Measurements from ENCODE around the gene CSNK1G2. TPM values are rescaled to one million over a fixed set of nuclear protein-coding genes. Genes with fewer than 3 reads are reported as not detected.

CSNK1G2 gene
- total RNA-seq, 1 experiment from 2014 or later, result 126 TPM

DNA sequence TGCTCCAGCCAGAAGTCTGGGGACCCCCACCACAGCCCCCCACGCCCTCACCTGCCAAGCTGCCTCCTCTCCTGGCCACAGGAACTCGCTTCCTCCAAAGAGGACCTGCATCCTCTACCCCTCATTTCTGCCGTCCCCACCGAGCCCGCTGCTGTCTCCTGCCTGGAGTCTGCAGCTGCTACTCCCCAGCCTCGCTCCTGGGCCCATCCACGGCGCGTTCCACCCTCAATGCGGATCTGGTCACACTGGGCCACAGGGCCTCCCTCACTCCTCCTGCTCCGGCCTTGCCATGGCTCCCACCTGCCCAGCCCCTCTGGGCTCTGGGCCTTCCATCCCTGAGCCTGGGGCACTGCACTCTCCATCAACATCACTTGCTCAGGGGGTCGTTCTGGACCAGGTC lies 70.2 kb downstream of the CSNK1G2 start (continued):
- no peak for TF ChIP-seq SP1 (CRISPR knock-in tag; conservative IDR thresholded peaks at IDR 0.05)

GRCh38 chr19:2012941-2013682 lies 72.1 kb downstream of the CSNK1G2 start:
- POLR2A ChIA-PET, result interaction anchor here (0.5 to 0.6 kb wide), 2 partner anchors 30 to 220 kb away, joined by 5 to 7 read pairs; no protein-coding TSS in a partner anchor
- H3K27ac Mint-ChIP-seq, result no peak overlapping the region
- peak overlapping the region; percentile 50 for H3K4me3 Mint-ChIP-seq
- H3K4me1 Mint-ChIP-seq, result peaks cover 4% of the 10 kb centered on the region
- peaks cover 14% of the 10 kb centered on the region for H3K27me3 Mint-ChIP-seq (ENCODE audit: low read depth)
- CTCF ChIA-PET, result interaction anchor here (0.9 kb wide), 1 partner anchor 22 kb away, joined by 3 read pairs; no protein-coding TSS in a partner anchor
- peaks cover 21% of the 10 kb centered on the region for H3K36me3 Mint-ChIP-seq
- no peak for TF ChIP-seq IRF2 (CRISPR knock-in tag; IDR thresholded peaks at IDR 0.05; ENCODE audit: borderline replicate concordance, low read depth)
- TF ChIP-seq ATF1 (CRISPR knock-in tag; IDR thresholded peaks at IDR 0.05), result no peak
- TF ChIP-seq ZNF232 (CRISPR knock-in tag; IDR thresholded peaks at IDR 0.05), result no peak
- TF ChIP-seq NFYB (CRISPR knock-in tag; conservative IDR thresholded peaks at IDR 0.05; ENCODE audit: low read depth), result no peak
- TF ChIP-seq AFF4 (CRISPR knock-in tag; IDR thresholded peaks at IDR 0.05; ENCODE audit: borderline replicate concordance), result no peak
- no peak for TF ChIP-seq FOXK1 (CRISPR knock-in tag; IDR thresholded peaks at IDR 0.05)
- no peak for TF ChIP-seq PREB (CRISPR knock-in tag; IDR thresholded peaks at IDR 0.05; ENCODE audit: borderline replicate concordance)
- no peak for TF ChIP-seq NR3C1 (CRISPR knock-in tag; conservative IDR thresholded peaks at IDR 0.05; ENCODE audit: low read depth)
- no peak for TF ChIP-seq MYBL2 (CRISPR knock-in tag; IDR thresholded peaks at IDR 0.05)
- no peak for TF ChIP-seq HMGA2 (CRISPR knock-in tag; IDR thresholded peaks at IDR 0.05)
- TF ChIP-seq CREB1 (CRISPR knock-in tag; IDR thresholded peaks at IDR 0.05), result no peak
- no peak for TF ChIP-seq OVOL2 (CRISPR knock-in tag; IDR thresholded peaks at IDR 0.05; ENCODE audit: borderline replicate concordance)
- H3K9me3 Mint-ChIP-seq, result no peaks in the 10 kb centered on the region
- ATAC-seq, result no peak; the same call in 1 of the 2 replicates
- no peak for DNase-seq (ENCODE audit: low spot score)

- H3K9me3 Mint-ChIP-seq, result no peaks in the 10 kb centered on the region
- peaks cover 21% of the 10 kb centered on the region for H3K36me3 Mint-ChIP-seq
- H3K27ac Mint-ChIP-seq, result no peak overlapping the region
- H3K4me3 Mint-ChIP-seq, result peak overlapping the region; percentile 22; the same call in 1 of the 2 replicates
- peaks cover 9% of the 10 kb centered on the region for H3K27me3 Mint-ChIP-seq (ENCODE audit: low read depth)
- ChIA-PET CTCF (no interaction called here), POLR2A (no interaction called here)
- DNase-seq (ENCODE audit: low spot score) (no peak), ATAC-seq (no peak)
- TF ChIP-seq FOXJ3 (CRISPR knock-in tag; IDR thresholded peaks at IDR 0.05; ENCODE audit: borderline replicate concordance) (no peak), GTF2I (CRISPR knock-in tag; conservative IDR thresholded peaks at IDR 0.05) (no peak), OVOL2 (CRISPR knock-in tag; IDR thresholded peaks at IDR 0.05; ENCODE audit: borderline replicate concordance) (no peak), JAZF1 (CRISPR knock-in tag; IDR thresholded peaks at IDR 0.05) (no peak), ESRRA (CRISPR knock-in tag; IDR thresholded peaks at IDR 0.05; ENCODE audit: borderline replicate concordance) (no peak)
- peaks cover 4% of the 10 kb centered on the region for H3K4me1 Mint-ChIP-seq
Observed at GRCh38 chr19:2013683-2013961, 72.7 kb downstream of the CSNK1G2 start.

Measured in WTC11 (cell line).